Loucy (cell line): Measurements from ENCODE around the gene LRP2BP.

Experiments
- EZH2phosphoT487 ChIP-seq: fragments of 200-600 bp; IDR thresholded peaks from 2 replicates; pipeline ENCODE4 v1.6.1; 2018; ENCODE audit warnings: antibody characterized with exemption, mild to moderate bottlenecking, moderate library complexity, borderline replicate concordance
- TF ChIP-seq, protein P1 (sequence below): fragments of 200-600 bp; sonication (generic); conservative IDR thresholded peaks from 2 replicates; pipeline ENCODE4 v1.5.1; 2014; ENCODE audit warnings: mild to moderate bottlenecking, antibody characterized with exemption, low read length

DNA sequence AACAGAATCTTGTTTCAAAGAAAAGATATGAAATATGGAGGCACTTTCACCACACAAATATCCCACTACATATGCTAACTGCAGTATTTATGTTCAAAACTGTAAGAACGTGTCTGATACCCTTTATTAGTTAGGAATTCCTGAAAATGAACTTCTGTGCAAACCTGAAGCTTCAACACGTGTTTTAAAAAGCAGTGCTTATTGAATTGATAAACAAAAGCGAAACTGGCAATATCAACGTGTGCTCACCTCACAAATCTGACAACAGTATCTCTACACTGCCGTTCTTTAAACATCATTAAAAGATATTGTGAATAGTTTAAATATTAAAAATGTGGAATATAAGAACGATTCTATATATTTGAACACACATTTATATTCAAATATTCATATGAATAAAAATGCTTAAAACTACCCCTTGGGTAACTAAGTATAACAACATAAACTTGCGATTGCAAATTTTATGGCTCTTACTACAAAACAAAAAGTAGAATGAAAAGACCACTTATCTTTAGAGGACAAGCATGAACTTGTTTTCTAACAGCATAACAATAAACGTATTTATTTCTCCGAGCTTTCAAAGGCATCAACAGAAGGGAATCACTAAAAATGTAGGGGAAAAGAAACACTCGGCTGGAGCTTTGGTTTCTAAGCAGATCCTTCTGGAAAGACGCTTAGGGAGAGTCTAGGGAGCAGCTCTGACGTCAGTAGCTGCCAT lies at the start of gene LRP2BP:
- TF ChIP-seq, protein P1, sequence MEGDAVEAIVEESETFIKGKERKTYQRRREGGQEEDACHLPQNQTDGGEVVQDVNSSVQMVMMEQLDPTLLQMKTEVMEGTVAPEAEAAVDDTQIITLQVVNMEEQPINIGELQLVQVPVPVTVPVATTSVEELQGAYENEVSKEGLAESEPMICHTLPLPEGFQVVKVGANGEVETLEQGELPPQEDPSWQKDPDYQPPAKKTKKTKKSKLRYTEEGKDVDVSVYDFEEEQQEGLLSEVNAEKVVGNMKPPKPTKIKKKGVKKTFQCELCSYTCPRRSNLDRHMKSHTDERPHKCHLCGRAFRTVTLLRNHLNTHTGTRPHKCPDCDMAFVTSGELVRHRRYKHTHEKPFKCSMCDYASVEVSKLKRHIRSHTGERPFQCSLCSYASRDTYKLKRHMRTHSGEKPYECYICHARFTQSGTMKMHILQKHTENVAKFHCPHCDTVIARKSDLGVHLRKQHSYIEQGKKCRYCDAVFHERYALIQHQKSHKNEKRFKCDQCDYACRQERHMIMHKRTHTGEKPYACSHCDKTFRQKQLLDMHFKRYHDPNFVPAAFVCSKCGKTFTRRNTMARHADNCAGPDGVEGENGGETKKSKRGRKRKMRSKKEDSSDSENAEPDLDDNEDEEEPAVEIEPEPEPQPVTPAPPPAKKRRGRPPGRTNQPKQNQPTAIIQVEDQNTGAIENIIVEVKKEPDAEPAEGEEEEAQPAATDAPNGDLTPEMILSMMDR, result no peak
- no peak for TF ChIP-seq EZH2phosphoT487
